DND-41 (cell line): ENCODE results near the gene SLF2.
A peak's percentile ranks its signal among the peaks of the same experiment; 100 is the strongest.

Experiments
- EZH2 ChIP-seq: IDR thresholded peaks from 3 replicates; pipeline ENCODE4 v1.6.1; 2012; ENCODE audit warnings: borderline replicate concordance, low read depth, mild to moderate bottlenecking, moderate library complexity, low read length, inconsistent platforms; ENCODE audit not compliant: severe bottlenecking
- TF ChIP-seq, protein P1 (sequence below): IDR thresholded peaks from 2 replicates; pipeline ENCODE4 v1.5.1; 2012; ENCODE audit warnings: borderline replicate concordance, low read length, moderate library complexity, mild to moderate bottlenecking; ENCODE audit not compliant: poor library complexity, severe bottlenecking; ENCODE audit errors: extremely low read depth

DNA sequence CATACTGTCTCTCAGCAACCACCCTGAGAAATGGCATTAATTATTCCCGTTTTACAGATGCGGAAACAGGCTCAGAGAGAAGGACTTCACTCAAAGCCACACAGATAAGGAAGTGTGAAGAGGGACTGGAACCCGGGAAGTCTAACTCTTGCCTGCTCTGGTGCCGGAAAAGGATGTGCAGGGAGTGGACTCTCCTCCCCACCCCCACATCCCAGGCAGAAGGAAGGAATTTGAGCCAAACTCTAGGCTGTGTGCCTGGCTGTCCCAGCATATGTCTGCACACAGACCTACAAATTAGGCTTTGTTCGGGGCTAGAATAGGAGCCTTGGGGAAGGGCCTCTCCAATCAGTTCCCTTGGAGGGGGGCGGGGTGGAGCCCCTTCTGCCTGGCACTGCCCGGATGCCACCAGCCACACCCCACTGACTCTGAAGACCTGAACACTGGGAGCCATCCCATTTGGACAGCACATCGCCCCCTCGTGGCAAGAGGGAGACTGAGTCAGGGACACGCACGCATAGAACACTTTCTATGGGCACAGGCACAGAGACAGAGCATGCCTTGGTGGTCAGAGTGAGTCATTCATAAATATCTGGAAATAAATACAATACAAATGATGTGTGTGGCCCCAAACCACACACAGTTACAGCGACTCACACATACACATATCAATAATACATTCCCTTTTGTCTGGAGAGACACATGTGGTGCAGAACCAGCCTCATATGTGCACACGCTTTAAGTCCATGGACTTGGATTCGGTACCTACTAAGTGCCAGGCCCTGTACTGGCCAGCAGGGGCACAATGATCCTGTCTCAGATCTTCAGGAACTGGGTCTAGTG lies 100.0 kb downstream of the SLF2 start:
- TF ChIP-seq, protein P1, sequence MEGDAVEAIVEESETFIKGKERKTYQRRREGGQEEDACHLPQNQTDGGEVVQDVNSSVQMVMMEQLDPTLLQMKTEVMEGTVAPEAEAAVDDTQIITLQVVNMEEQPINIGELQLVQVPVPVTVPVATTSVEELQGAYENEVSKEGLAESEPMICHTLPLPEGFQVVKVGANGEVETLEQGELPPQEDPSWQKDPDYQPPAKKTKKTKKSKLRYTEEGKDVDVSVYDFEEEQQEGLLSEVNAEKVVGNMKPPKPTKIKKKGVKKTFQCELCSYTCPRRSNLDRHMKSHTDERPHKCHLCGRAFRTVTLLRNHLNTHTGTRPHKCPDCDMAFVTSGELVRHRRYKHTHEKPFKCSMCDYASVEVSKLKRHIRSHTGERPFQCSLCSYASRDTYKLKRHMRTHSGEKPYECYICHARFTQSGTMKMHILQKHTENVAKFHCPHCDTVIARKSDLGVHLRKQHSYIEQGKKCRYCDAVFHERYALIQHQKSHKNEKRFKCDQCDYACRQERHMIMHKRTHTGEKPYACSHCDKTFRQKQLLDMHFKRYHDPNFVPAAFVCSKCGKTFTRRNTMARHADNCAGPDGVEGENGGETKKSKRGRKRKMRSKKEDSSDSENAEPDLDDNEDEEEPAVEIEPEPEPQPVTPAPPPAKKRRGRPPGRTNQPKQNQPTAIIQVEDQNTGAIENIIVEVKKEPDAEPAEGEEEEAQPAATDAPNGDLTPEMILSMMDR, result peak; percentile 89
- TF ChIP-seq EZH2, result no peak
